SK-N-SH (cell line): ENCODE data around the gene RPS6KL1. TPM values are rescaled to one million over a fixed set of nuclear protein-coding genes. Genes with fewer than 3 reads are reported as not detected.

Experiments used
- CTCF ChIA-PET: fragments of 300-600, 350-600 bp; formaldehyde crosslinking; extraction: SDS; loops from one replicate; lab custom pipeline; 2021; lab: Yijun Ruan, JAX
- POLR2A ChIA-PET: fragments of 350-600 bp; sonication (Branson Sonifier 250); formaldehyde crosslinking; extraction: SDS; loops from one replicate; lab custom pipeline; 2020; ENCODE audit warnings: antibody characterized with exemption, inconsistent platforms; lab: Yijun Ruan, JAX
- DNase-seq: peaks from one replicate; pipeline ENCODE4 v3.0.0; 2012
- H2AFZ ChIP-seq: fragments of 200-600 bp; sonication (generic); 2 replicates; pipeline ENCODE4 v1.8.1; 2016; ENCODE audit warnings: antibody characterized with exemption, mild to moderate bottlenecking, low read depth
- H3F3A ChIP-seq: fragments of 200-600 bp; sonication (generic); replicated peaks from 2 replicates; pipeline ENCODE3; 2016; ENCODE audit warnings: antibody characterized with exemption, mild to moderate bottlenecking; ENCODE audit not compliant: insufficient read depth
- H3K27ac ChIP-seq, 2 experiments: fragments of 200-500 bp in 1 of 2; fragments of 200-600 bp in 1 of 2; sonication (Bioruptor generic) in 1 of 2; sonication (generic), shearing (Covaris generic) in 1 of 2; 2 replicates each; pipeline versions ENCODE4 v1.5.1 to v1.6.1; 2014 to 2016; ENCODE audit warnings: low read depth in 2 of 2, inconsistent platforms in 1 of 2, low read length in 1 of 2, mild to moderate bottlenecking in 1 of 2, mixed read lengths in 1 of 2
- H3K27me3 ChIP-seq: fragments of 200-600 bp; sonication (generic), shearing (Covaris generic); 2 replicates; pipeline ENCODE4 v1.6.1; 2016; ENCODE audit warnings: mixed run types; ENCODE audit not compliant: insufficient read depth
- H3K36me3 ChIP-seq, 2 experiments: fragments of 200-500 bp in 1 of 2; fragments of 200-600 bp in 1 of 2; sonication (Bioruptor generic) in 1 of 2; sonication (generic) in 1 of 2; replicated peaks in 1 of 2; 2 replicates each; pipeline versions ENCODE3 to v1.5.1; 2014 to 2016; ENCODE audit warnings: low read length in 1 of 2, mild to moderate bottlenecking in 1 of 2; ENCODE audit not compliant: insufficient read depth in 2 of 2, control insufficient read depth in 1 of 2
- H3K4me1 ChIP-seq, 2 experiments: fragments of 200-500 bp in 1 of 2; fragments of 200-600 bp in 1 of 2; sonication (Bioruptor generic) in 1 of 2; sonication (generic), shearing (Covaris generic) in 1 of 2; 2 replicates each; pipeline versions ENCODE4 v1.5.1 to v1.6.1; 2014 to 2016; ENCODE audit warnings: low read depth in 1 of 2, low read length in 1 of 2, mixed run types in 1 of 2; ENCODE audit not compliant: insufficient read depth in 2 of 2, control insufficient read depth in 1 of 2
- H3K4me2 ChIP-seq: fragments of 200-600 bp; sonication (generic), shearing (Covaris generic); 2 replicates; pipeline ENCODE4 v1.6.1; 2017; ENCODE audit warnings: mixed run types
- H3K4me3 ChIP-seq, 2 experiments: fragments of 200-500 bp in 1 of 2; fragments of 200-600 bp in 1 of 2; sonication (Bioruptor generic) in 1 of 2; sonication (generic), shearing (Covaris generic) in 1 of 2; 2 replicates each; pipeline versions ENCODE4 v1.5.1 to v1.8.1; 2014 to 2016; ENCODE audit warnings: low read depth in 2 of 2, inconsistent platforms in 1 of 2, low read length in 1 of 2, mild to moderate bottlenecking in 1 of 2, mixed read lengths in 1 of 2, moderate library complexity in 1 of 2
- H3K79me2 ChIP-seq: fragments of 200-600 bp; sonication (generic); 2 replicates; pipeline ENCODE4 v1.8.1; 2017; ENCODE audit warnings: mild to moderate bottlenecking; ENCODE audit not compliant: insufficient read depth
- H3K9ac ChIP-seq: fragments of 200-600 bp; sonication (generic); 2 replicates; pipeline ENCODE4 v1.6.1; 2017; ENCODE audit warnings: mixed run types
- H3K9me2 ChIP-seq: fragments of 200-600 bp; sonication (generic); 2 replicates; pipeline ENCODE4 v1.6.1; 2017; ENCODE audit warnings: mixed run types
- H3K9me3 ChIP-seq: fragments of 200-600 bp; sonication (generic); 2 replicates; pipeline ENCODE4 v1.6.1; 2017; ENCODE audit warnings: mixed run types, mild to moderate bottlenecking, moderate library complexity
- H4K20me1 ChIP-seq: fragments of 200-600 bp; sonication (generic); 2 replicates; pipeline ENCODE4 v1.6.1; 2017; ENCODE audit warnings: mild to moderate bottlenecking, mixed run types; ENCODE audit not compliant: insufficient read depth
- ELF1 ChIP-seq: IDR thresholded peaks from 2 replicates; pipeline ENCODE4 v1.4.0; 2012
- EP300 ChIP-seq, 2 experiments: IDR thresholded peaks; 2 replicates each; pipeline versions ENCODE4 v1.4.0 to v1.6.1; 2012; ENCODE audit warnings: borderline replicate concordance in 1 of 2, low read depth in 1 of 2, low read length in 1 of 2
- EZH2phosphoT487 ChIP-seq: fragments of 200-600 bp; sonication (generic); IDR thresholded peaks from 2 replicates; pipeline ENCODE4 v1.6.1; 2017; ENCODE audit warnings: low read depth, mixed run types, mild to moderate bottlenecking, antibody characterized with exemption, moderate library complexity, borderline replicate concordance
- FOSL2 ChIP-seq: IDR thresholded peaks from 2 replicates; pipeline ENCODE4 v1.4.0; 2012; ENCODE audit warnings: low read depth, mild to moderate bottlenecking, moderate library complexity, borderline replicate concordance
- FOXJ3 ChIP-seq: sonication (generic); formaldehyde crosslinking; IDR thresholded peaks from 2 replicates; pipeline ENCODE4 v1.5.1; 2020; ENCODE audit warnings: mild to moderate bottlenecking, missing genetic modification reagents
- GATA2 ChIP-seq: sonication (generic); formaldehyde crosslinking; IDR thresholded peaks from 2 replicates; pipeline ENCODE4 v1.5.0; 2020; ENCODE audit warnings: mild to moderate bottlenecking, missing genetic modification reagents
- JUND ChIP-seq: IDR thresholded peaks from 2 replicates; pipeline ENCODE4 v1.4.0; 2012
- MXI1 ChIP-seq: IDR thresholded peaks from 2 replicates; pipeline ENCODE4 v1.6.1; 2012; ENCODE audit warnings: mild to moderate bottlenecking, low read depth, low read length, improper control_type of control experiment
- RAD21 ChIP-seq: IDR thresholded peaks from 2 replicates; pipeline ENCODE4 v1.6.1; 2012; ENCODE audit warnings: mild to moderate bottlenecking, low read length
- SMC3 ChIP-seq: IDR thresholded peaks from 2 replicates; pipeline ENCODE4 v1.6.1; 2012; ENCODE audit warnings: low read depth, low read length, improper control_type of control experiment
- ZBTB33 ChIP-seq: IDR thresholded peaks from 2 replicates; pipeline ENCODE4 v1.4.0; 2012; ENCODE audit warnings: low read depth, borderline replicate concordance
- WGBS: methylation state at CpG from one replicate; pipeline ENCODE4 v1.1.6; 2017; ENCODE audit warnings: low lambda C conversion rate; 5-methylcytosine and 5-hydroxymethylcytosine counted together
- polyA plus RNA-seq, 3 experiments: library from polyadenylated mRNA; depleted of rRNA; stranded (reverse); fragments of >200 nt; gene quantifications; 2 replicates each; pipeline ENCODE4 v1.2.3, GENCODE V29; 2012
- TF ChIP-seq, protein P1 (sequence below): fragments of 150-350 bp; IDR thresholded peaks from 2 replicates; pipeline ENCODE4 v1.6.1; 2016; ENCODE audit warnings: mild to moderate bottlenecking, low read depth, low read length
- TF ChIP-seq, protein P2 (sequence below): fragments of 200-600 bp; sonication (generic); IDR thresholded peaks from 2 replicates; pipeline ENCODE4 v1.6.1; 2017; ENCODE audit warnings: antibody characterized with exemption, mild to moderate bottlenecking, moderate library complexity
- TF ChIP-seq, protein P3 (sequence below): IDR thresholded peaks from 2 replicates; pipeline ENCODE4 v1.6.1; 2012; ENCODE audit warnings: mild to moderate bottlenecking, low read depth, low read length, moderate library complexity

Gene RPS6KL1
- polyA plus RNA-seq, 1 of the 3 experiments (the other 2 are of a cell fraction) = 2.5 TPM

DNA sequence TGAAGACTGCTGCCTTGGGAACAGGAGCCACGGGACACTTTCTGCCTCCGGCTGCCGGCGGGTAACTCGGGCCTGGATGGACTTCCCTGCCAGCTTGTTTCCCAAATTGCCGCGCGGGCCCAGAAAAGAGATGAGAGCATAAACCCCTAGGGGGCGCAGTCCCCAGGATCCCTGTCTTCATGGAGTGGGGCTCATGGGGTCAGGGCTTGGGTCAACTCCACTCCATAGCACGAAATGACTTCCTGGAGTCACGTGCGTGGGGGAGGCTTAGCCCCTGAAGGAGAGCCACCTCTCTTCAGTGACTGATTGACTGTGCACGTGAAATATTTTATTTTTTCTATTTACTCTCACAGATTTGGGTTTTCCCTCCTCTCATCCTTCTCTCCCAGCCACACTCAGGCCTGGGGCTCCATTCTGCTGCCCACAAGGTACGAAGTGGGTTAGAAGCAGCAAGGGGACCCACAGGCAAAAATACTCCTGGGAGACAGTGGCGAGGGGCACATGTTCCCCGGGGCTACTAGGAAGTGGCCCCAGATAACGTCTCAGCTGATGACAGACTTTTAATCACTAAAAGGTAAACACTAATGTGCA is 22.3 kb upstream of the RPS6KL1 start:
- TF ChIP-seq RAD21 (peak; percentile 43), EP300 (IDR thresholded peaks at IDR 0.05; ENCODE audit: borderline replicate concordance in 1 of 2, low read depth in 1 of 2, low read length in 1 of 2) (no peak), EZH2phosphoT487 (no peak), ZBTB33 (no peak), ELF1 (no peak), SMC3 (peak; percentile 30)
- TF ChIP-seq, protein P1, sequence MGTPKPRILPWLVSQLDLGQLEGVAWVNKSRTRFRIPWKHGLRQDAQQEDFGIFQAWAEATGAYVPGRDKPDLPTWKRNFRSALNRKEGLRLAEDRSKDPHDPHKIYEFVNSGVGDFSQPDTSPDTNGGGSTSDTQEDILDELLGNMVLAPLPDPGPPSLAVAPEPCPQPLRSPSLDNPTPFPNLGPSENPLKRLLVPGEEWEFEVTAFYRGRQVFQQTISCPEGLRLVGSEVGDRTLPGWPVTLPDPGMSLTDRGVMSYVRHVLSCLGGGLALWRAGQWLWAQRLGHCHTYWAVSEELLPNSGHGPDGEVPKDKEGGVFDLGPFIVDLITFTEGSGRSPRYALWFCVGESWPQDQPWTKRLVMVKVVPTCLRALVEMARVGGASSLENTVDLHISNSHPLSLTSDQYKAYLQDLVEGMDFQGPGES = no peak
- TF ChIP-seq, protein P2, sequence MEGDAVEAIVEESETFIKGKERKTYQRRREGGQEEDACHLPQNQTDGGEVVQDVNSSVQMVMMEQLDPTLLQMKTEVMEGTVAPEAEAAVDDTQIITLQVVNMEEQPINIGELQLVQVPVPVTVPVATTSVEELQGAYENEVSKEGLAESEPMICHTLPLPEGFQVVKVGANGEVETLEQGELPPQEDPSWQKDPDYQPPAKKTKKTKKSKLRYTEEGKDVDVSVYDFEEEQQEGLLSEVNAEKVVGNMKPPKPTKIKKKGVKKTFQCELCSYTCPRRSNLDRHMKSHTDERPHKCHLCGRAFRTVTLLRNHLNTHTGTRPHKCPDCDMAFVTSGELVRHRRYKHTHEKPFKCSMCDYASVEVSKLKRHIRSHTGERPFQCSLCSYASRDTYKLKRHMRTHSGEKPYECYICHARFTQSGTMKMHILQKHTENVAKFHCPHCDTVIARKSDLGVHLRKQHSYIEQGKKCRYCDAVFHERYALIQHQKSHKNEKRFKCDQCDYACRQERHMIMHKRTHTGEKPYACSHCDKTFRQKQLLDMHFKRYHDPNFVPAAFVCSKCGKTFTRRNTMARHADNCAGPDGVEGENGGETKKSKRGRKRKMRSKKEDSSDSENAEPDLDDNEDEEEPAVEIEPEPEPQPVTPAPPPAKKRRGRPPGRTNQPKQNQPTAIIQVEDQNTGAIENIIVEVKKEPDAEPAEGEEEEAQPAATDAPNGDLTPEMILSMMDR = peak; percentile 71
- Histone ChIP-seq H3K4me2 (no peak overlapping the region), H3K27me3 (no peaks in the 10 kb centered on the region), H3K36me3 (no peaks in the 10 kb centered on the region), H3K4me3 (peak overlapping the region in 1 of 2 experiments; percentile 32; a peak in 1 of 4 replicates), H3K79me2 (no peaks in the 10 kb centered on the region), H4K20me1 (no peaks in the 10 kb centered on the region), H3K9ac (no peak overlapping the region), H3K9me3 (no peaks in the 10 kb centered on the region), H3F3A (peaks cover 8% of the 10 kb centered on the region), H3K4me1 (peaks cover 6 to 9% of the 10 kb centered on the region in 2 experiments; a peak in 2 of 4 replicates), H2AFZ (no peak overlapping the region), H3K9me2 (no peaks in the 10 kb centered on the region), H3K27ac (no peak overlapping the region; a peak in 1 of 4 replicates)
- DNase-seq = peak; percentile 84
- CTCF ChIA-PET = interaction anchor here (0.6 to 18.5 kb wide), 54 partner anchors 9 to 360 kb away, joined by 3 to 290 read pairs (median 4); partner anchors contain the start of genes ACYP1, EIF2B2, PGF and RPS6KL1
- POLR2A ChIA-PET = no interaction called here
- 69% methylated on average over 10 of the region's 17 CpGs for WGBS

GRCh38 chr14:74942608-74943007 is 19.5 kb upstream of the RPS6KL1 start:
- CTCF ChIA-PET = interaction anchor here (1.1 to 18.5 kb wide), 2 partner anchors 12 to 146 kb away, joined by 3 to 290 read pairs; no protein-coding TSS in a partner anchor

More at GRCh38 chr14:74942608-74943007, 19.5 kb upstream of the RPS6KL1 start:
- Histone ChIP-seq H3K27me3 (no peaks in the 10 kb centered on the region), H3K4me3 (no peak overlapping the region), H3K9ac (no peak overlapping the region), H3K9me2 (no peaks in the 10 kb centered on the region), H3K9me3 (no peaks in the 10 kb centered on the region), H3K4me1 (peaks cover 14 to 18% of the 10 kb centered on the region in 2 experiments; a peak in 3 of 4 replicates), H2AFZ (no peak overlapping the region), H4K20me1 (no peaks in the 10 kb centered on the region), H3K36me3 (no peaks in the 10 kb centered on the region), H3F3A (peaks cover 15% of the 10 kb centered on the region), H3K27ac (no peak overlapping the region), H3K4me2 (no peak overlapping the region), H3K79me2 (no peaks in the 10 kb centered on the region)
- POLR2A ChIA-PET = no interaction called here
- DNase-seq = no peak
- 94% methylated on average over 6 of the region's 11 CpGs for WGBS
- TF ChIP-seq, protein P3, sequence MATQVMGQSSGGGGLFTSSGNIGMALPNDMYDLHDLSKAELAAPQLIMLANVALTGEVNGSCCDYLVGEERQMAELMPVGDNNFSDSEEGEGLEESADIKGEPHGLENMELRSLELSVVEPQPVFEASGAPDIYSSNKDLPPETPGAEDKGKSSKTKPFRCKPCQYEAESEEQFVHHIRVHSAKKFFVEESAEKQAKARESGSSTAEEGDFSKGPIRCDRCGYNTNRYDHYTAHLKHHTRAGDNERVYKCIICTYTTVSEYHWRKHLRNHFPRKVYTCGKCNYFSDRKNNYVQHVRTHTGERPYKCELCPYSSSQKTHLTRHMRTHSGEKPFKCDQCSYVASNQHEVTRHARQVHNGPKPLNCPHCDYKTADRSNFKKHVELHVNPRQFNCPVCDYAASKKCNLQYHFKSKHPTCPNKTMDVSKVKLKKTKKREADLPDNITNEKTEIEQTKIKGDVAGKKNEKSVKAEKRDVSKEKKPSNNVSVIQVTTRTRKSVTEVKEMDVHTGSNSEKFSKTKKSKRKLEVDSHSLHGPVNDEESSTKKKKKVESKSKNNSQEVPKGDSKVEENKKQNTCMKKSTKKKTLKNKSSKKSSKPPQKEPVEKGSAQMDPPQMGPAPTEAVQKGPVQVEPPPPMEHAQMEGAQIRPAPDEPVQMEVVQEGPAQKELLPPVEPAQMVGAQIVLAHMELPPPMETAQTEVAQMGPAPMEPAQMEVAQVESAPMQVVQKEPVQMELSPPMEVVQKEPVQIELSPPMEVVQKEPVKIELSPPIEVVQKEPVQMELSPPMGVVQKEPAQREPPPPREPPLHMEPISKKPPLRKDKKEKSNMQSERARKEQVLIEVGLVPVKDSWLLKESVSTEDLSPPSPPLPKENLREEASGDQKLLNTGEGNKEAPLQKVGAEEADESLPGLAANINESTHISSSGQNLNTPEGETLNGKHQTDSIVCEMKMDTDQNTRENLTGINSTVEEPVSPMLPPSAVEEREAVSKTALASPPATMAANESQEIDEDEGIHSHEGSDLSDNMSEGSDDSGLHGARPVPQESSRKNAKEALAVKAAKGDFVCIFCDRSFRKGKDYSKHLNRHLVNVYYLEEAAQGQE = no peak
- TF ChIP-seq JUND (no peak), FOXJ3 (no peak), MXI1 (no peak), FOSL2 (no peak), GATA2 (CRISPR knock-in tag) (no peak)
